Mesenteric fat pad (tissue), 1 donor: ENCODE measurements around the gene ZAR1. TPM values are rescaled to one million over a fixed set of nuclear protein-coding genes. Genes with fewer than 3 reads are reported as not detected.

Source experiments
- DNase-seq: peaks from one replicate; pipeline ENCODE4 v3.0.0-alpha.2; 2020; ENCODE audit warnings: low spot score
- total RNA-seq: library from RNA; stranded (reverse); fragmentation: NEBNext Ultra II Directional; extraction: Animal tissue kit (Norgen Biotek cat#: 25700); gene quantifications from one replicate; pipeline ENCODE4 v1.2.1, GENCODE V29; 2021
- donor health status: DM: yes; HTN: yes; CAD: no.

ZAR1 gene
- total RNA-seq, 1 donor from 2014 or later, result not detected

GRCh38 chr4:48490680-48491513, 845 bp downstream of the ZAR1 start:
- DNase-seq, result no peak

- no peak for DNase-seq
These were observed 1.6 kb downstream of the ZAR1 start for GRCh38 chr4:48491514-48492176.

GRCh38 chr4:48493452-48494100, 3.5 kb downstream of the ZAR1 start:
- DNase-seq, result no peak

- no peak for DNase-seq
These were observed 5.9 kb downstream of the ZAR1 start for GRCh38 chr4:48495941-48496340.

GRCh38 chr4:48498895-48499294, 8.8 kb downstream of the ZAR1 start:
- DNase-seq, result no peak

GRCh38 chr4:48499551-48500066, 9.6 kb downstream of the ZAR1 start:
- DNase-seq, result no peak

GRCh38 chr4:48503233-48504025, 13.4 kb downstream of the ZAR1 start:
- no peak for DNase-seq

GRCh38 chr4:48504026-48504330, 13.9 kb downstream of the ZAR1 start:
- no peak for DNase-seq

DNA sequence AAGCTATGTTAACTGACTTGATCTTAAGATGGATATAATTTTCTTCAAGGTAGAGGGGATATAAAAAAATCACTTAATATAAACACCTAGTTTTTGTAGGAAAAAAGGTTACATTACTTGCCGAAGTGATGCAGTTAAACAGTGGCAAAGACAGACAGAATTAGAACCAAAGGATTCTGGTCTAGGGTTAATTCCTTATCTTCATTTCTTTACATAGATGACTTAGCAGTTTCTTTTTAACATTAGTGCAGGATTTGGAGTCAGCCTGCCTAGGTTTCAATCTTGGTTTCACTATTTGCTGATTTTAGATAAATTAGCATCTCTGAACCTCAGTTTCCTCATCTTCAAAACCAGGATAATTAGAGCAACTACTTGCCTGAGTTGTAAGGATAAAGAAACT, 14.3 kb downstream of the ZAR1 start:
- no peak for DNase-seq

- no peak for DNase-seq
These were observed 16.7 kb downstream of the ZAR1 start for GRCh38 chr4:48506716-48507115.

DNA sequence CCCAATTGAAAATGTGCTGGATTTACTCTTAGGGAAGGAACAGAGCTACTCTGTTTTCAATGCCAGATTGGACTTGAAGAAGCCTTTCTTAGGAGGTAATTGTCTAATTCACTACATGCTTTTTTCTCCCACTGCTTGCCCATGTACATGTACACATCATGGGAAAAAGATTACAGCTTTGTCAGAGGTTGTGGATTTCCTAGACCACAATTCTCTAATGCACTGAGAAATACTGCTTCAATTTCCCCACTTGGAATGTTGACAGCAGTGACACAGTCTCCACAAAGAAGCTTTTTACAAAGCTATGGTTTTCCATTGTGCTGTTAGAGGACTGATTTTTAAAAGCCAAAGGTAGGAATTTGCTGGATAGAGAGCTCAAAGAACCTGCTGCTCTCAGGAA, 19.5 kb downstream of the ZAR1 start:
- DNase-seq, result no peak

DNA sequence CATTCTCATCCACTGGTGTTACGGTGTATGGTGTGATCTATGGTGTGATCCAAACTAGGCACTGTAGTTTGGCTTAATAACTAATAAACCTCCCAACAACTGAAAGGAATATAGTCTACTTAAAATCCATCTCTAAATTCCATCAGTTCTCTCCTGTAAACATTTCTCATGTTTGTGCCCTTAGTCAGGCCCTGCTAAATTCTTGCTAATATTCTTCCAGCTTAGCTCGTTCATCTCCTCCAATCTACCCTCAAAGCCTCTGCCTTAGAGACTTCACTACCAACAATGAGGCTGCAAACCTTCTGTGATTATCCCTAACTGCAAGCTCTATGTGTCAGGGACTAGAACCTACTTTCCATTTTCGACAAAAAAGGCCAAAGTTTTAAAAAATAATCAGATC, 28.1 kb downstream of the ZAR1 start:
- no peak for DNase-seq

GRCh38 chr4:48526406-48526805, 36.4 kb downstream of the ZAR1 start:
- DNase-seq, result no peak

DNA sequence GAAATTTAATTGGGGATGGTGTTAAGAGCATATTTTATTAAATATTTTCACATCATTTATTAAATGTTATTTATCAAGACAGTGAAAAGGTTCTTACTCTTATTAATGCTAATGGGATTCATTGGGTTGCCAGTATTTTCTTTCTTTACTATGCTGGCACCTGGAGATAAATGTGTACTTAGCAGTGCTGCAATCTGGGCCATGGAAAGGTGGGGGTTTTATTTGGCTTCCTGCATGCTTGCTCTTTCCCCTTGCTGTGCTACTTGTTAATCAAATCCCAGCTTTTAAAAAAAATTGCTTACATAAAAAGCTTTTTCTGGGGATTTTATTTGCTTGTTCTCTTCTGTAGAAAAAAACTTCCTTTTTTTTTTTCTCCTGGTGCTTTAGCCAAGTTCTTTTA, 48.3 kb downstream of the ZAR1 start:
- DNase-seq, result no peak

DNA sequence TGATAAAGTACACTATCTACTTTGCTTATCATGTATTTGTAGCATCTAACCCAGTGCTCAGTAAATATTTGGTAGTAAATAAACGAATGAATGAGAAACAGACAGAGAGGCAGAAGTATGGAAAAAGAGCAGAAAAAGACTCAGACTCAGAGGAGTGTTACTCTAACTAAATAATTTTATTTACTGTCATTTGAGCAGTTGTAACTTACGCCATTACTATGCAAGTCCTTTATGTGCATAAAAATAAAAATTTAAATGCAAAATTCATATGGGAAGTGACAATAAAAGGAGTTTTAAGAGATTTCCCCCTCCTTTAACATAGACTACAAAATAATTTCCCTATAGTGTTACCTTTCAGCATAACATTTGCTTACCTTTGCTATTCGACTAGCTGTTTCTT, 49.5 kb downstream of the ZAR1 start:
- DNase-seq, result no peak

DNA sequence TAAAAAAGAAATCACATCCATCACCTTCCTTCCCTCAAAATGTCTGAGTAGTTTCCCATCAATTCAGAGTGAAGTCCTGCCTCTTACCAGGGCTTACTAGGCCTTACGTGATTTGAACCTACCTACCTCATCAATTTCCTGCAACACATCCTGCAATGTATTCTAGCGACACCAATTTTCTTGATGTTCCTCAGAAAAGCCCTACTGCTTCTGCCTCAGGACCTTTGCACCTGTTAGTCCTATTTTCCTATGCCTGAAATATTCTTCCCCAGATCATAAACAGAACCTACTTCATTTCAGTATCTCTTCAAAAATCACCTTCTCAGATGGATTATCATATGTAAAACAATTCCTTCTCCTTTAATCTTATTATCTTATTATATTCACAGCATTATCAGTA, 52.8 kb downstream of the ZAR1 start:
- DNase-seq, result no peak

- no peak for DNase-seq
These were observed 53.7 kb downstream of the ZAR1 start for GRCh38 chr4:48543796-48544195.
